IPS-NIHi7 (cell line): ENCODE data around the gene SIM1.

Source experiments
- DNase-seq: peaks from one replicate; pipeline ENCODE4 v3.0.0; 2012; ENCODE audit warnings: mixed read lengths; ENCODE audit errors: extremely low spot score

SIM1 gene

GRCh38 chr6:100457311-100457990 lies 7.3 kb downstream of the SIM1 start:
- no peak for DNase-seq

GRCh38 chr6:100456908-100457235 lies 7.8 kb downstream of the SIM1 start:
- no peak for DNase-seq

DNA sequence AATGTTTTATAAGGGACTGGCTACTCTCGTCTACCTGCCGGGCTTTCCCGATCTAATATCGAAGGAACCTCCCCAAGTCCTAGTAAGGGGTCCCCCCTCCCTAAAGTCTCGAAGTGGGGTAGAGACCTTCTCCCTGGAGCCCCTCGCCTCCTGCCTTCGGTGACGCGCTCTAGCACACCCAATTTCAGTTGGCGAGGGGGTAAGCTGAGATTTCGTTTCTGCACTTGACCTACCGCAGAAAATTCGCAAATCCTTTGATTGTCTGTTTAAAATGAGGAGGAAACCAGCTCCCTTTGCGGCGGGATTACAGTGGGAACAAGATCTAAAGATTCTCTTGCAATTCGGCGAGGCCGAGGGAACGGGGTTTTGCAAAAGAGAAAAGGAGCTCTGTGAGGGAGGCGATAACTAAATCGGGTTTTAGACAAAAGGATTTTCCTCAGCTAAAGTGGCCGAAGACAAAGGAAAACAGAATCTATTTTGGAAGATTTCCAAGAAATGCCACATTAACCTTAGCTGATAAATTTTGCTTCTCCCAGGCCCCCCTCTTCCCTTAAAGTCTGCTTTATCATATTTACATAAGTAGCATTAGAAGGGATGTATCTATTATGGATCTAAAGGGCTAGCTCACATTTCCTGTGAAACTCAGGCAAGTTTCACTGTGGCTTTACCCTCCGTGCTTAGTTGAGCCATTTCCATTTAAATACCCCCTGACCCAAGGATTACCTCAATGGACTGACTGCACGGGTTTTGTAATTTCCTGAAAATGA lies 8.4 kb downstream of the SIM1 start:
- no peak for DNase-seq

DNA sequence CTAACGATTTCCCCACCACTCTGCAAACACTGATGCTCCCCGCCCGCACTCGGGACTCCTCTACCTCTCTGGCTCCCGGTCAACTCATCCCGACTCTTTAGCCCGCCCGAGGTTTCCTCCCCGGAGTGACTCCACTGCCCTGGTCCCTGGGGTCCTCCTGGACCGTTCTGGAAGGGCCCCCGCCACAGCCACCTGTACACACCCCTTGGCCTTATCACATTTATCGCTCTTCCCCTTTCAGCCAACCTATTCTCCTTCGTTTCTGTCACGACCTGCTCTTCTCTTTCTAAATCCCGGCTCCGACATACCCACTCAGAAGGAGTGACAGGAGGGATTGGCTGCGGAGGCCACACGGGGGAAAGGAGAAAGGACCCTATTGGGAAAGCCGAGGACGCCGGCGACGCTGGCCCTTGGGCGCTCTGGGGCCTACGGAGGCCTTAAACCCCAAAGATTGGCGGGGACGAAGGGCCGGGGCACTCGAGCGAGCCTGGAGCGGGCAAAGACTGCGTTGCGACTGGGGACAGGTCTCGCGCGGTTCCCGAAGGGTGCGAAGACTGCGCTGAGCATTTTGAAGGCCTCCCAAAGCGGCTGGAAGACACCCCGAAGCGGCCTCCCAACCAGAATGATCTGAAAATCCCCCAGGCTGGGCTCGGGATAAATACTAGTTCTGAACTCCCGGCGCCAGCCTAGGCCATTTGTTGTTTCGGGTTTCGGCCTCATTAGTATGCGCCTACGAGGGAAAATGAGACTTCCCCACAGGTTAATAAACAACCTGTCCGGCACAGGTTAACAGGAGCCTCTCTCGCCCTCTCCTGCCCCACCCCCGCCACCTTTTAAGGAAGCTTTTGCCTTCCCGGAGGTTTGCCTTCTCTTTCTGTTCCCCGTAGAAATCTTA lies 9.2 kb downstream of the SIM1 start:
- no peak for DNase-seq

- no peak for DNase-seq
Observed at GRCh38 chr6:100454551-100455229, 10.0 kb downstream of the SIM1 start.

DNA sequence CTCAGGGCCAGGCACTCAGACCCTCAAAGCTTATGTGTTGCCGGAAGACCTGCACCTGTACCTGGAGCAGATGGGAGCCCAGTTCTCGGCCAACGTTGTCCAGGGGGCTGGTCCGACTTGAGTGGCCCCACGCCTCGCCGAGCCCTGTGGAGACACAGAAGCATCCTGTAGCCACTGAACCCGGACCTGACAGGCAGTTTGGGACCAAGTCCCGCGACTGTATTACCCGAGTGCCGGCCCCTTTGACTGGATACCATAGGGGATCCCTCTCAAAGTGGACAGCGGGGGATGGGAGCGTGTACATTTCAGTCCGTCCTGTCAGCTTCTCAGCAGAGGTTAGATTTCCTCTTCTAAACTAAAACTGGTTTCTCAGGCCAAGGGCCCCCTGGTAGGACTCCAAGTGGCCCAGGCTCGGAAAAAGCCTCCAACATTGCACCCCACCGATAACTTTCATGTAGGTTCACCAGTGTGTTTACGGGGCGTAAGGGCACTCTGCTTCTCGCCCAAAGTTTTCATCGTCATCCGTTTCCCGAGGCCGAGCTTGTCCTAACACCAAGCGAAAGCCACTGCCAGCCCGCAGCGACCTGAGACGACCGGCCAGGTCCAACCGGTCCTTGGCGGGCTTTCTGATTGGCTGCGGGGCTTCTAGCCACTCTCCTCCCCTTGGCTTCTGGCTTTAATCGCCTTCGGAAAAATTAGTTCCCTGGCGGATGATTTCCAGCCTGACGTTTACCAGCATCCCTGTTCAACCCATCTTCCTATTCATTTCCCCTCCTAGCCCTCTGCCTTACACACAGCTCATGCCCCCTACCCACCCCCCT lies 10.8 kb downstream of the SIM1 start:
- peak; percentile 86 for DNase-seq

DNA sequence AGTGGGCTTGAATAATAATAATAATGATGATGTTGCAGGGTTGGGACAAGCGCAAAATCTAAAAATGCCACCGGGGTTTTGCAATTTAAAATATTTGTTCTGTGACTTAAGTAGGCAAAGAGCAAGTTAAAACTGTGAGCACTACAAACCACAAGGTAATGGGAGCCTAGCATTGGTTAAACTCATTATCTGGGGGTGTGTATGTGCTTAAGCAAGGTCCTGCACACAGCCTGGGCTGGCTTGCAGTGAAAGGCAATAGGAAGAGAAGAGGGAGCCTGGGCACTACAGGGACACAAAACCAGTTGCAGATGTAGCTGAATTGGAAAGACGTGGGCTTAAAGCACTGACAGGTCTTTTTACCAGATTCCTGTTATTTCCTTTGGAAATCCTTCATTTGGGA lies 11.7 kb downstream of the SIM1 start:
- no peak for DNase-seq

DNA sequence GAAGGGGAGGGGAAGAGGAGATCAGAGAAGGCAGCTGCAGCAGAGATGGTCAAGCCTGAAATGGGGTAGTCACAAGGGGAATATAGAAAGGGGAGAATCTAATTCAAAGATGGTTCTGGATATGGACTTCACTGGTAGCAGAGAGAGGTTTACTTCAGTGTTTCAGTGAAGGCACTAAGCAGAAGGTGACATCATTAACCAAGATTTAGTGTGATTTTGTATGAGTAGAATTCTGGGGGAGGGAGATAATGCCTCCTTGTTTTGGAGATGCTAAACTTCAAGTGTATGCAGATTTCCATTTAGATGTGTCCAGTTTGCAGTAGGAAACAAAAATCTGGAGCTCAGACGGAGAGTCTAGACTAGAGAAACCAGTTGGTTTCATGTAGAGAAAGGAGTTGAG lies 13.1 kb downstream of the SIM1 start:
- DNase-seq = no peak

GRCh38 chr6:100449239-100449691 lies 15.5 kb downstream of the SIM1 start:
- DNase-seq = no peak

DNA sequence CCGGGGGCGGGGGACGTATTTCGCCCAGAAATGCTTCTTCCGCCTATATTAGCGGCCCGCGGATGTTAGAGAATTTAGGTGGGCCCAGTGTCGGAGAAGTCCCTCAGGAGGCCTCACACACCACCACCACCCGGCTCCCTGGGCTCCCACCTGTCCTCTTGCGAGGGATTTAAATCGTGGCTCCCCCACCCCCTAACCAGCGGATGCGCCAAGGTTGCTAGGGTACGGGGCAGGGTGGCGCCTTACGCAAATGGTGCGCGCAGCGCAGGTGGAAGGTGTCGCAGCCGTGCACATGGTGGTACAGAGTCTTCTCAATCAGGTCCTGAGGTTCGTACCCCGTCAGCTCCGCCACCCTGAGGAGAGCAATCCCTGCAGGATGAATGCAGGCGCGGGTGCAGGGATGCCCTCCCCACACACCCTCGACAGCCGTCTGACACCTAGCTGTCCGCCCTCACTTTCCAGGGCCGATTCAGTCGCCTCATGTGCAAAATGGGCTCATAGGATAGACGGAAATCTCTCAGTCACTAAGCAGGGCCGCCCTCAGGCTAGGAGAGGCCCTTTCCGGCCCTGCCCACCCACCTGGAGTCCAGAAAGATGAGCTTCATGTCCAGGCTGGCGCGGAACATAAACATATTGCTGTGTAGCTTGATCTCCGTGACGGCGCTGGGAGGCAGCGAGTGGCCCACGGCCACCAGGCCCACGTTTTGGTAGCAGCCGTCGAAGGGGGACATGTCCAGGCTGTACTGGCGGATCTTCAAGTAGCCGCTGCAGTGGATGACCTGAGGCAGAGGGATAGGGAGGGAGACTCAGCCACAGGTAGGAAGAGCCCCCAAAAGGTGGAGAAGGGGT lies 16.6 kb downstream of the SIM1 start:
- no peak for DNase-seq

DNA sequence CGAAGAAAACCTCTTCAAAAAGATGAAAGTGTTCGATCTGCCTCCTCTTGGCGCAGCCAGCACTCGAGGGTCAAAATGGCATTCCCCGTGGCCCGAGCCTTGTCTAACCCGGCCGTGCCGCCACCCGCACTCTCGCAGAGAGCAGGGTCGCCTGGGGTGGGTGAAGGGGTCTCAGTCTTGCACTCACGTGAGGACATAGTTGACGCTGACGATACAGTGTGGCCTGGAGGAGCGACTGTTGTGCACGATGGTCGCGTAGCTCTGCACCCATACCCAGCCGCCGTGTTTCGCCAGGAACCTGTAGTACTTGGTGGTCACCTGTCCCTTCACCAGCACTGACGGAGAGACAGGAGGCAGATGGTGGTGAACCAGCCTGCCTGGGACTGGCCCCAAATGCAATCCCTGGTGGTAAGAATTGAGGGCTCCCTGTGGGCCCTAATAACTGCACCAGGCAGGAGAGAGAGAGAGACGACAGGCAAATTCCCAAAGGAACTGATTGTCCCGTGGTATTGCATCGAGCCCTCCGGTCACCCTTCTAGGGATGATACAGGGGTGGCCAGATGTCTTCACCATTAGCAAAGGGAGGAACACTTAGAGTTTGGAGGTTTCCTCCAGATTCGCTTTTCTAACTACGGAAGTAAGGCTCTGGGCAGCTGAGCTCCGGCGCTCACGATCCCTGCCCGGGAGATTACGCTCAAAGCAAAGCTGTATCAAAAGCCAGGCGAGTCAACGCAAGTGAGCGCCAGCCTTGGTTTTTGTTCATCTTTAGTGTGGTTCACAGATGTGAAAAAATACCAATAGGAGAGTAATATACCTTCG lies 17.4 kb downstream of the SIM1 start:
- DNase-seq = no peak

DNA sequence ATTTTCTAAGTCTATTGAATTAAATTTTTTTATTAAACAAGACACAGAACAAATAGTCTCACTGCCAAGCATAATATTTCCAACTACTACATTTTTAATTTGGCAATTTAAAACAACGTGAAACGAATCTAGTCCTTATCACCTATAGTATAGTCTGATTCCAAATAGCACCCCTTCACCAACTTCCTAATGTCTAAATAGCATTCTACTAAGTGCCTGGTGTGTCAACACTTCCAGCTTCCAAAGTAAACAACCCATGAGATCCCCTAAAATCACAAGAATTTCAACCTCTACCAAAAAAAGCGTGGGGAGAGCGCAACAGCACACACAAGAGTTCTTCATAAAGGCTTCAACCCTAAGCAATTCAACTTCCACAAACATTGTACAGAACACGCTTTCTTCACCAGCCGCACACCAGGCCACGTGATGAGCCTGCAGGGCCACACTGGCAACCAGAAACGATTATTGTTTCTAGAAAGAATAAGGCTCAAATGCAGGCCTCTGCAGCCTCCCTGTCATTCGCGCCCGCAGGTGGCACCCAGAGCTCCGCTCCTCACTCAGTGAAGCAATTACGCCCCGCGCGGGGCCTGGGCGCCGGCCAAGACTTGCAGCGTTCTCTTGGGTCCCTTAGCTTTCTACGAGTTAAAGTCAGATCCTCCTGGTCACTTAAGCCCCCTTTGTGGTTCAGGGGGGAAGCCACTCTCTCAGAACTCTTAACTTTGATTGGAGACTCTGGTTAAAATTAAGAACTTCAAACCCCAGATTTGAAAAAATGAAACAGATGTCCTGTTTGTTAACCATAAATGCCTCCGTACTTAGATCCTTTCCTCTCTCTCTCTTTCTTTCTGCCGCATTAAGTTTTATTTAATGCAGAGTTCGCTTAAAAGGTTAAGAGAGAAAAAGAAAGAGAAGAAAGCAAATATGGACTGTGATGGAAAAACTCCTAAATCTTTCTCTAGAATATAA lies 18.3 kb downstream of the SIM1 start:
- no peak for DNase-seq

- no peak for DNase-seq
Observed at GRCh38 chr6:100445512-100445911, 19.2 kb downstream of the SIM1 start.

- no peak for DNase-seq
Observed at GRCh38 chr6:100440935-100441334, 23.8 kb downstream of the SIM1 start.

DNA sequence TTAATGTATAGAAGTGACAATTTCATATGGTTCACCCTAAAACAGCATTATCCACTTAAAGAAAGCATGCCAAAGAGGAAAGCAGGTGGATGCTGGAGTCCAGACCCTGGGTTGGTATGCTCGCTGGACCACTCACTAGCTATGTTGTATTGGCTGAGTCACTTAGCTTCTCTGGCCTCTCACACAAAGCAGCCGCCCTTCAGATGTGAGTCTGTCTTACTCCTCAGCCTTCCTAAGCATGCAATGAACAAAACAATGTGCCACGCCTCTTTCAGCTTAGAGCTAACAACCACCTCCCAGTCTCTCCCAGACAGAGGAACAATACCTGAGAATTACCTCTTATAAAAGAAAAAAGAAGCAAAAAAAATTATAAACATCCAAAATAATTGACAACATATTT lies 29.4 kb downstream of the SIM1 start:
- DNase-seq = peak; percentile 41

DNA sequence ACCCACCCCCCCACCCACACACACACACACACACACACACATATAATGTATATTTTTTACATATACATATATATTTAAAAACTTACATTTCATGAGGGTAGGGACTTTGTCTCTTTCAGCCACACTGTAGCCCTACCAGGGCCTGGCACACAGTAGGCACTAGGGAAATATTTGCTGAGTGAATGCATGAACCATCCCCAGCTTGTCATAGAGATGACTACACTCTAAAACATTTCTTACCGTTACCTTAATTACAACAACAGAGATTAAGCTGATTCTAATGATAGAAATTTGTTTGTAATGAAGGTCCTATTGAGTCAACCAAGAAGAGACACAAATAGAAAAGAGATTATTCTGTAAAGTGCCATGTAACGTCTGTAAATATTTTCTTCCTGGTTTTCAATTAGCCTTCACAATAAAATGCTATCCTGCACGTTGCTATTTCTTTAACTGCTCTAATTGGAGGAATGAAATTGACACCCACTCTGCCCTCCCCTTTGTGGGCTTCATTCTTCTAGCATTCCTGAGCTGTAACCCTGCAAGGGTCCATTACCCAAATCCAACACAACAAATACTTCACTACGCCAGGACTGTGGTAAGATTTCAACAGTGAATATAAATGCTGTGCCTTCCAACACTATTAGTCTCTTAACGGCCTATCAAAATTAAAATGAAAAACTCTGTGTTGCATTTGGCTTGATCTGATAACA lies 30.8 kb downstream of the SIM1 start:
- no peak for DNase-seq

DNA sequence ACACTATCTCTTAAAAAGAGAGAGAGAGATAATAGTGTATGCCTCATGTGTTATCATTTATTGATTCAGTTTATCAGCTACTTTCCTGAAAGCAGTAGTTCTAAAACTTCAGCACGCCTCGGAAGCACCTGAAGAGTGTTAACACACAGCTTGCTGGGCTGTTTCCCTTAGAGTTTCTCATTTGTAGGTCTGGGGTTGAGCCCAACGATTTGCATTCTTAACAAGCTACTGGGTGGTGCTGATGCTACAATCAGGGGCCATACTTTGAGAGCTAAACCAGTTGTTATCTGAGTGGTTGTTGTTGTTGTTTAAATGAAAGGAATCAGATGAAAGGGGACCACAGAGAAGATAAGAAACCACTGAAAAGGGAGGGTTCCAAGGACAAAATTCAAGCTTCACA lies 32.6 kb downstream of the SIM1 start:
- no peak for DNase-seq
